Smooth muscle cell (in vitro differentiated cells): ENCODE measurements around the gene SIRT2. TPM values are rescaled to one million over a fixed set of nuclear protein-coding genes. Genes with fewer than 3 reads are reported as not detected.
A peak's percentile ranks its signal among the peaks of the same experiment; 100 is the strongest.

Source experiments
- DNase-seq: peaks from one replicate; lab custom pipeline; 2025; ENCODE audit not compliant: unreplicated experiment; lab: John Stamatoyannopoulos, UW
- H2AFZ ChIP-seq: fragments of 200-600 bp; sonication (generic); 2 replicates; pipeline ENCODE4 v1.6.0; 2016; ENCODE audit warnings: antibody characterized with exemption, low read depth, mild to moderate bottlenecking
- H3F3A ChIP-seq: fragments of 200-600 bp; sonication (generic); 2 replicates; pipeline ENCODE4 v1.6.0; 2017; ENCODE audit warnings: antibody characterized with exemption, low read depth
- H3K27ac ChIP-seq: fragments of 200-600 bp; sonication (generic); 2 replicates; pipeline ENCODE4 v1.5.1; 2016; ENCODE audit warnings: low read depth, mild to moderate bottlenecking
- H3K27me3 ChIP-seq: fragments of 200-600 bp; sonication (generic); 2 replicates; pipeline ENCODE4 v1.6.1; 2016; ENCODE audit warnings: low read depth, mild to moderate bottlenecking
- H3K36me3 ChIP-seq: fragments of 200-600 bp; sonication (generic); 2 replicates; pipeline ENCODE4 v1.5.1; 2016; ENCODE audit warnings: low read depth
- H3K4me1 ChIP-seq: fragments of 200-600 bp; sonication (generic); 2 replicates; pipeline ENCODE4 v1.5.1; 2016; ENCODE audit warnings: low read depth
- H3K4me2 ChIP-seq: fragments of 200-600 bp; sonication (generic); 2 replicates; pipeline ENCODE4 v1.6.0; 2016; ENCODE audit warnings: mild to moderate bottlenecking
- H3K4me3 ChIP-seq: fragments of 200-600 bp; sonication (generic); 2 replicates; pipeline ENCODE4 v1.5.1; 2016; ENCODE audit warnings: mild to moderate bottlenecking
- H3K79me2 ChIP-seq: fragments of 200-600 bp; sonication (generic); 2 replicates; pipeline ENCODE4 v1.6.0; 2016; ENCODE audit warnings: low read depth, mild to moderate bottlenecking
- H3K9ac ChIP-seq: fragments of 200-600 bp; sonication (generic); 2 replicates; pipeline ENCODE4 v1.6.0; 2016; ENCODE audit warnings: low read depth
- H3K9me3 ChIP-seq: fragments of 200-600 bp; sonication (generic); replicated peaks from 2 replicates; pipeline ENCODE4 v1.5.1; 2016; ENCODE audit warnings: low read depth
- H4K20me1 ChIP-seq: fragments of 200-600 bp; sonication (generic); 2 replicates; pipeline ENCODE4 v1.6.0; 2016; ENCODE audit warnings: low read depth
- CTCF ChIP-seq: fragments of 200-600 bp; sonication (generic); IDR thresholded peaks from 2 replicates; pipeline ENCODE4 v1.5.1; 2017; ENCODE audit warnings: borderline replicate concordance, mild to moderate bottlenecking, antibody characterized with exemption; ENCODE audit not compliant: insufficient read depth, poor library complexity, severe bottlenecking
- WGBS: methylation state at CpG from one replicate; pipeline ENCODE4 v1.1.7; 2016; ENCODE audit warnings: low lambda C conversion rate; 5-methylcytosine and 5-hydroxymethylcytosine counted together
- polyA plus RNA-seq: library from polyadenylated mRNA; unstranded; fragments of >200 nt; fragmentation: Nextera tagmentation; extraction: Ambion mirVana; gene quantifications from 2 replicates; pipeline ENCODE4 v1.2.1, GENCODE V29; 2016
- total RNA-seq: library from RNA; depleted of rRNA; stranded (reverse); fragments of >200 nt; gene quantifications from 2 replicates; pipeline ENCODE4 v1.2.3, GENCODE V29; 2014

Gene SIRT2
- total and polyA plus RNA-seq, 2 experiments from 2014 or later: 30.7 to 48.4 TPM

GRCh38 chr19:38900743-38901190, 1.3 kb upstream of the SIRT2 start:
- Histone ChIP-seq H3K36me3 (no peaks in the 10 kb centered on the region), H3K27me3 (no peaks in the 10 kb centered on the region), H3F3A (no peaks in the 10 kb centered on the region), H3K4me3 (peak overlapping the region; percentile 70), H3K4me2 (peak overlapping the region; percentile 97), H3K4me1 (peaks cover 16% of the 10 kb centered on the region), H2AFZ (no peak overlapping the region), H4K20me1 (no peaks in the 10 kb centered on the region), H3K27ac (peak overlapping the region; percentile 95), H3K9me3 (no peaks in the 10 kb centered on the region), H3K79me2 (peaks cover 20% of the 10 kb centered on the region), H3K9ac (peak overlapping the region; percentile 95)
- TF ChIP-seq CTCF: no peak
- WGBS: 38% methylated on average over 3 of the region's 3 CpGs
- DNase-seq: no peak

DNA sequence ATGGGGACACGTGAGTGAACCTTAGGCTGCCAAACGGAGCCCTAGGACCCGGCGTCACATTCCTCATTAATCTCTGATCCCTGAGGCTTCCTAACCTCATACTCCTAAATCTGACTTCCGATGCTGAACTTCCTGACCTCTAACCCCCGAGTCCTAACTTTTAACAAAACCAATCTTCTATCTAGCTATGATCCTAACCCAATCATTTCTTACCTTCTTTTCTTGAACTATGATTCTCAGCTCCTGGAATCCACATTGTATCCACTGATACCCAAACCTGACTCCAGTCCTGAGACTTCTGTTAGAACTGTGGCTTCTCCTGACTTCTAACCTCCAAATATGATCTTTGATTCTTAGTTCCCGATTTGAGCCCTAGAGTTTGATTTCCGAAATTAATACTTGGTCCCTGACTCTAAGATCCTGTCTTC, 798 bp upstream of the SIRT2 start:
- Histone ChIP-seq H3K27me3 (no peaks in the 10 kb centered on the region), H3K79me2 (peaks cover 26% of the 10 kb centered on the region), H3K4me3 (peak overlapping the region; percentile 70), H2AFZ (peak overlapping the region; percentile 70), H3K9me3 (no peaks in the 10 kb centered on the region), H3K27ac (peak overlapping the region; percentile 95), H3K36me3 (no peaks in the 10 kb centered on the region), H3F3A (no peaks in the 10 kb centered on the region), H3K9ac (peak overlapping the region; percentile 95), H4K20me1 (no peaks in the 10 kb centered on the region), H3K4me2 (peak overlapping the region; percentile 97), H3K4me1 (peaks cover 16% of the 10 kb centered on the region)
- 6% methylated on average over 7 of the region's 8 CpGs for WGBS
- no peak for TF ChIP-seq CTCF
- no peak for DNase-seq

- TF ChIP-seq CTCF: no peak
- 20% methylated on average over 25 of the region's 25 CpGs for WGBS
- Histone ChIP-seq H3K9me3 (no peaks in the 10 kb centered on the region), H3K79me2 (peaks cover 28% of the 10 kb centered on the region), H3K27me3 (no peaks in the 10 kb centered on the region), H3K27ac (peak overlapping the region; percentile 95), H3K4me2 (peak overlapping the region; percentile 95), H3F3A (no peaks in the 10 kb centered on the region), H3K36me3 (no peaks in the 10 kb centered on the region), H3K9ac (peak overlapping the region; percentile 95), H2AFZ (peak overlapping the region; percentile 81), H4K20me1 (no peaks in the 10 kb centered on the region), H3K4me3 (peak overlapping the region; percentile 70), H3K4me1 (peaks cover 16% of the 10 kb centered on the region)
- DNase-seq: no peak
Observed at GRCh38 chr19:38898788-38899446, 501 bp downstream of the SIRT2 start.

DNA sequence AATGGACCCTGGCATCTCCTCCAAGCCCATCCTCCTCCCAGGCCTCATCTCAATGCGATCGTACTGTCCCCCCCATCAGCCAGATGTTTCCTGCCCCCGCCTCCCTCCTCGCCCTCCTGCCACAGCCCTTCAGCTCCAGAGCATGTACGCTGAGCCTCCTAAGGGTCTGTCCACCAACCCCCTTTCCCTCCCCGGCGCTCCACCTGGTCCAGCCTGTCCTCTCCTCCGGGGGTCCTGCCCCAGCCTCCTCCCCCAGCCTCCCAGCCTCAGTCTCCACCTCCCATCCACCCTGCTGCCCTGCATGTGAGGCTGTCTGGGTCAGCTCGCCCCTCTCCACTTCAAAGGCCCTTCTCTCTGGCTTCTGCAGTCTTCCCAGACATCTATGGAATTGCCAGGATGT, 4.5 kb downstream of the SIRT2 start:
- Histone ChIP-seq H3K36me3 (no peaks in the 10 kb centered on the region), H3K4me2 (no peak overlapping the region), H3K79me2 (peaks cover 11% of the 10 kb centered on the region), H3K9ac (no peak overlapping the region), H3K4me1 (peaks cover 6% of the 10 kb centered on the region), H3K9me3 (no peaks in the 10 kb centered on the region), H3F3A (no peaks in the 10 kb centered on the region), H3K27me3 (no peaks in the 10 kb centered on the region), H4K20me1 (no peaks in the 10 kb centered on the region), H3K4me3 (no peak overlapping the region), H3K27ac (no peak overlapping the region), H2AFZ (no peak overlapping the region)
- no peak for TF ChIP-seq CTCF
- DNase-seq: no peak
- WGBS: 85% methylated on average over 5 of the region's 9 CpGs
